Mononuclear cell (primary cell): Measurements from ENCODE around the gene SLC39A3. TPM values are rescaled to one million over a fixed set of nuclear protein-coding genes. Genes with fewer than 3 reads are reported as not detected.

Experiments used
- H3K27me3 ChIP-seq: 2 replicates; pipeline ENCODE4 v1.6.0; 2011; ENCODE audit warnings: low read length, control low read depth; ENCODE audit not compliant: insufficient read depth
- H3K4me1 ChIP-seq: 2 replicates; pipeline ENCODE4 v1.5.1; 2011; ENCODE audit warnings: mild to moderate bottlenecking, low read length, control low read depth; ENCODE audit not compliant: insufficient read depth
- H3K4me3 ChIP-seq: 2 replicates; pipeline ENCODE4 v1.5.1; 2011; ENCODE audit warnings: mild to moderate bottlenecking, low read length, moderate library complexity
- H3K9me3 ChIP-seq: 2 replicates; pipeline ENCODE4 v1.5.1; 2011; ENCODE audit warnings: low read depth, mild to moderate bottlenecking, control low read depth, low read length
- total RNA-seq: library from RNA; depleted of rRNA; stranded (reverse); fragments of >200 nt; gene quantifications from one replicate; pipeline ENCODE4 v1.2.3, GENCODE V29; 2012

SLC39A3 gene
- total RNA-seq, 1 donor = 11.5 TPM

DNA sequence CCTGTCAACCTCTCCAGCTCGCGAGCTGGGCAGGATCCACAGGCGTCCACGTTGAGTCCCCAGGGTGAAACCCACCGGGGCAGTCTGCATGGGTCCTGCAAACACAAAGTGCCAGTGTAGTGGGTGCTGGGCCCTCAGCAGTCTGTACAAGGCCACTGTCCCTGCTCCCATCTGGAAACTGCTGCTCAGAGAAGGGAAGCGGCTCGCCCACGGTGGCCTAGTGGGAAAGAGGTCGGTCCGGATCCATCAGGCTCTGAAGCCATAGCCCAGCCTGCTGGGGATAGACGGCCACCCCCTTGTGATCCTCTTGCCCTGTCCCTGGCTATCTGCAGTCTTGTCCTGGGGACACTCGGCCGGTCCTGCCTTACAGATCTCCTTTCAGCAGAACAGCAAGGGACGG lies 16.1 kb downstream of the SLC39A3 start:
- no peak overlapping the region for H3K4me3 ChIP-seq
- H3K4me1 ChIP-seq = peaks cover 11% of the 10 kb centered on the region
- peaks cover 4% of the 10 kb centered on the region for H3K27me3 ChIP-seq
- H3K9me3 ChIP-seq = no peaks in the 10 kb centered on the region

GRCh38 chr19:2723345-2723715 lies 16.5 kb downstream of the SLC39A3 start:
- Histone ChIP-seq H3K27me3 (peaks cover 4% of the 10 kb centered on the region), H3K4me1 (peaks cover 11% of the 10 kb centered on the region), H3K9me3 (no peaks in the 10 kb centered on the region), H3K4me3 (no peak overlapping the region)

GRCh38 chr19:2722541-2723344 lies 17.1 kb downstream of the SLC39A3 start:
- H3K9me3 ChIP-seq = no peaks in the 10 kb centered on the region
- no peak overlapping the region for H3K4me3 ChIP-seq
- peaks cover 4% of the 10 kb centered on the region for H3K27me3 ChIP-seq
- peaks cover 11% of the 10 kb centered on the region for H3K4me1 ChIP-seq

DNA sequence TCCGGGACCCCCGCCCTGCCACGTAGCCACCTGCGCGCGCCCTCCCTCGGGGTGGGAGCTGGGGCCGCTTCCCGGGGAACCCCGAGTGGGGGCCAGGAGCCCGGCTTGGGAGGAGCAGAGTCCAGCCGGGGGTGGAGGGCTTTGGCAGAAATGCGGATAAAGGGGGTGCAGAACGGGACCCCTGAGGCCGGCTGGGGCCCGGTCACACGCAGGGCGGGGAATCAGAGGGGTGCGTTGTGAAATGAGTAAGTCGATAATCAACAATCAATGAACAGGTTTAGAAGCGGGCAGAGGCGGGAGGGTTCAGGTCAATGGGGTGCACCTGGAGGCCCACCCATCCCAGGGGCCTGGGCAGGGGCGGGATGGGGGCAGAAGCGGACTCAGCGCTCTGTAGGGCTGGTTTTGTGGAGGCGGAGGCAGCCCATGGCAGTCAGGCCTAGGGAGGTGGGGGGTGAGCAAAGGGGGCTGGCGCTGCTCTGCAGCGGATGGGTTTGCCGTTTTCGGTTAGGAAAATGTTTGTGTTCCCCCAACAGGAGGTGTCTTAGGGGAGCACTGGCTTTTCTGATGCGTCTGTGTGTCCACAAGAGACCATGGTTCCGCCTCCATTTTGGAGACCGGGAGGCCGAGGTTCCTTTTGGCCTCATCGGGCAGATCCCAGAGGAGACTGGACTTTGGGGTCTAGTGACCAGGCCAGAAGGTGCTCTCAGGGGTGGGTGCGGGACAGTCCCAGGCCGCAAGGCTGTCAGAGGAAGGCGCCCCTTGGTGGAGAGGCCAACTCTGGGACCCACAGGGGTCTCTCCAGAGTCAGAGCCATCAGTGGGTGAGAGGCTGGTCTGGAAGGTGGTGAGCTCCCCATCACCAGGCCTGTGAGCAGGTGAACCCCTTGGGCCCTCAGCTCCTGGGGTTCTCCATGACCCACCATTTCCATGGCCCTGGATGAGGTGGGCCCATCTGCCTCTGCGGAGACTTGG lies 18.0 kb downstream of the SLC39A3 start:
- Histone ChIP-seq H3K4me3 (no peak overlapping the region), H3K4me1 (peaks cover 11% of the 10 kb centered on the region), H3K9me3 (no peaks in the 10 kb centered on the region), H3K27me3 (peaks cover 4% of the 10 kb centered on the region)

- Histone ChIP-seq H3K4me3 (no peak within 1 kb of the TSS), H3K27me3 (peaks cover 4% of the 10 kb centered on the region)
These were observed 18.8 kb downstream of the SLC39A3 start, which contains the start of gene DIRAS1 for GRCh38 chr19:2720777-2721569. DIRAS1 (minus strand) TSS chr19:2721372; CDS start chr19:2717806, 3,566 bp downstream.

DNA sequence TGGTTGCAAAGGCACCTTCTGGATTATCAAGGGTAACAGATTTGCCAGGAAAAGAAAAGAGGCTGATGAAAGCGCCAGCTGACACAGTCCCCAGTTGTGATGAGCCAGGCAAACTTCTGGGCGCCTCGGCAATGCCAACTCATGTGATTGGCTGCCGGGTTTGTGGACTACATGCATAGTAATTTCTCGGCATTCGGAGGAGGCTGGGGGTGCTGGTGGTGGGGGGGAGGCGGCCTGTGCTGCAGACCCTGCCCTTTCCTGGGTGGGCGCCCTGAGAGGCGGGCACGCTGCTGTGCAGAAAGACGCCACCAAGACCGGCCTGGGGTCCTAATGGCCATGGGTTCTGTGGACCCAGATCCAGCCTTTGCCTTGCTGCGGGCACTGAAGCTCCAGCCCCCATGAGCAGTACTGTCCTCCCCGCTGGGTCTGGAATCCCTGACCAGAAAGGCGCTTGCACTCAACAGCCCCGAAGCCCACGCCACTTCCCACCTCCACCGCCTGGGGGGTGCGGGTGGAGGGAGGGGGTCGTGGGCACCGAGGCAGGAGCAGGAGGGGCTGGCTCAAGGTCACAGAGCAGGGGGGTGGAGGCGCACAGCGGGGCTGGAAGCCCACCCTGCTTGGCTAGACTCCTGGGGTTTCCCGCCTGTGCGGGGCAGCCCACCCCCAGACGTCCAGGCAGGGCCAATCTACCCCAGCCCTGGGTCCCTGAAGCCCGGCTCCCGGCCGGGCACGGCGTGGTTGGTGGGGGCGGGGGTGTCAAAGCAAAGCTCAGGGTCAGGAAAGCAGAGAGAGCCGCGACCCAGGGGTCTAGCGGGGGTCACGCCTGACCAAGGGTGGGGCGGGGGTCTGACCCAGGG lies 19.7 kb downstream of the SLC39A3 start:
- Histone ChIP-seq H3K4me1 (peaks cover 11% of the 10 kb centered on the region), H3K9me3 (no peaks in the 10 kb centered on the region), H3K4me3 (no peak overlapping the region), H3K27me3 (peaks cover 4% of the 10 kb centered on the region)

More at GRCh38 chr19:2720777-2721569, 18.8 kb downstream of the SLC39A3 start, which contains the start of gene DIRAS1:
- Histone ChIP-seq H3K9me3 (no peaks in the 10 kb centered on the region), H3K4me1 (peaks cover 11% of the 10 kb centered on the region)

- Histone ChIP-seq H3K9me3 (no peaks in the 10 kb centered on the region), H3K4me3 (no peak overlapping the region), H3K27me3 (peaks cover 4% of the 10 kb centered on the region)
These were observed 20.5 kb downstream of the SLC39A3 start for GRCh38 chr19:2719232-2719735.

DNA sequence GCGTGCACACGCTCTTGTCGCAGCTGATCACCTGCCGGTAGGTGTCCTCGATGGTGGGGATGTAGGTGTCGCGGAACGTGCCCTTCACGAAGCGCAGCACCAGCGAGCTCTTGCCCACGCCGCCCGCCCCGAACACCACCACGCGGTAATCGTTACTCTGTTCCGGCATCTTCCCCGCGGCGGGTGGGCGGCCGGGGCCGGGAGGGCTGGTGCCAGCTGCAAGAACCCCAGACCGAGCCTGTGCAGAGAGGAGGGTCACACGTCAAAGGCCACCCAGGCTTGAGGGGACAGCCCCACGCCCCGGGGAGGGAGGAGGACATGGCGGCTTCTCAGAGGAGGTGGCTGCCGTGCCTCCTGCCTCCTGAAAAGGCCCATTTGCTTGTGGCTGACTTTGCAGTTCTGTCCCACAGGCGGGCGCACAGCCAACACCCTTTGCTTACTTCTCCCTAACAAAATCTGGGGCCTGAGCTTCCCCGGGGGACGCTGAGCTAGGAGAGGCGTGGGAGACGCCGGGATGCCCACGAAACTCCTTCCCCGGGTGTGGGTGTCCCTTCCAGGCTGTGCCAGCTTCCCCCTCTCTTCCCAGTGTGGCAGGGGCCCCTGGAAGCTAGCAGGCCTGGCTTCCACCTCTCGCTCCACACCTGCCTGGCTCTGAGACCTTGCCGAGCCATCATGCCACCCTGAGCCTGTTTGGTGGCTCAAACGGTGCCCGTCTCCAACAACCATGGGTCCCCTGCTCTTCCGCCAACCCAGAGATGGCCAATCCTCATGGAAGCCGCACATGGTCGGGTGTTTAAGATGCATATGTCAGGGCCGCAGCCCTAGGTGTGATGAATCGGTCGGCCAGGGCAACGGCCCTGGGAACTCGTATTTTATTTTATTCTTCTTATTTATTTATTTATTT lies 21.9 kb downstream of the SLC39A3 start:
- no peak overlapping the region for H3K4me3 ChIP-seq
- H3K27me3 ChIP-seq = peaks cover 4% of the 10 kb centered on the region
- H3K9me3 ChIP-seq = no peaks in the 10 kb centered on the region
- peaks cover 11% of the 10 kb centered on the region for H3K4me1 ChIP-seq

More at GRCh38 chr19:2719232-2719735, 20.5 kb downstream of the SLC39A3 start:
- H3K4me1 ChIP-seq = peaks cover 11% of the 10 kb centered on the region

GRCh38 chr19:2716722-2717637 lies 22.8 kb downstream of the SLC39A3 start:
- peaks cover 11% of the 10 kb centered on the region for H3K4me1 ChIP-seq
- no peaks in the 10 kb centered on the region for H3K9me3 ChIP-seq
- no peak overlapping the region for H3K4me3 ChIP-seq
- H3K27me3 ChIP-seq = peaks cover 2% of the 10 kb centered on the region

- Histone ChIP-seq H3K27me3 (no peaks in the 10 kb centered on the region), H3K9me3 (no peaks in the 10 kb centered on the region), H3K4me1 (peaks cover 16% of the 10 kb centered on the region), H3K4me3 (no peak overlapping the region)
These were observed 23.6 kb downstream of the SLC39A3 start for GRCh38 chr19:2716275-2716650.

- Histone ChIP-seq H3K4me3 (no peak overlapping the region), H3K4me1 (peaks cover 22% of the 10 kb centered on the region), H3K9me3 (no peaks in the 10 kb centered on the region), H3K27me3 (no peaks in the 10 kb centered on the region)
These were observed 24.1 kb downstream of the SLC39A3 start for GRCh38 chr19:2715470-2716274.
